ENCODE data around the gene DCTPP1.
"Not testable (repeated sequence)": the region's sequence is repeated elsewhere in the genome, so short reads cannot be mapped to it uniquely, and the experiment has no call there.

The DCTPP1 gene

GRCh38 chr16:30414159-30414558 is 15.7 kb downstream of the DCTPP1 start:
- DNase-seq (ENCODE audit: low spot score), result no peak

GRCh38 chr16:30413112-30413806 is 16.6 kb downstream of the DCTPP1 start:
- DNase-seq (ENCODE audit: low spot score), result no peak

DNA sequence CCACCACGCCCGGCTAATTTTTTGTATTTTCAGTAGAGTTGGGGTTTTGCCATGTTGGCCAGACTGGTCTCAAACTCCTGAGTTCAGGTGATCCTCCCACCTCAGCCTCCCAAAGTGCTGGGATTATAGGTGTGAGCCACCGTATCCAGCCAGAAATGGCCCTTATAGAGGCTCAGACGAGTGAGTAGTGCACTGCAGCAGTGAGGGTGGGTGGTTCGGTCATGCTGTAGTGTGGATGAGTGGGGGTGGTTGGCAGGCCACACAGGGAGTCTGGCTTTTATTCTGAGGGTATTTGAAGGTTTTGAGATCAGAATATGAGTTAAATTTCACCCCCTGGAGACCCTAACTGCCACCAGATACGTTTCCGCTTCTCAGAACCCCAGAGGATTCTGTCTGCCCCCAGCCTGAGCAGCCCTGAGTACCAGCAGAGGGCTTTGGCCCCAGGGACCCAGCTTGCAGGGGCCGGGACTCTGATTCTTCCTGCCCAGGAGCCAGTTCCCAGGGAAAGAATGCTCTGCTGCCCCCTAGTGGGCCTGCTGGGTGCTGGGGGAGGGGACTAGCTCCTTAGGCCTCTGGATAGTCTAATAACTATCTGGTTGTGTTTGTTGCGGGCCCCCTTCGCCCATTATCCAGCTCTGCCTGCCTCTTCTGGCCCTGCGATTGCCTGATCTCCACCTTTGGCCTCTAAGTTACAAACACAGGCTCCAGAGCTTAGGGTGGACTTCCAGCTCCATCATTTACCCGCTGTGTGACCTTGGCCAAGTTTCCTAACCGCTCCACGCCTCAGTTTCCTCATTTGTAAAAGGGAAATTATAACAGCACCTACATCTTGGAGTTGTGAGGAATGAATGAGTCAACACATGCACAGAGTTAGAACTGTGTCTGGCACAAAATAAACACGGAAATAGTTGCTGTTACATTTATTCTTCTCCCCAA is 20.4 kb downstream of the DCTPP1 start:
- peak; percentile 88 for DNase-seq (ENCODE audit: low spot score)

DNA sequence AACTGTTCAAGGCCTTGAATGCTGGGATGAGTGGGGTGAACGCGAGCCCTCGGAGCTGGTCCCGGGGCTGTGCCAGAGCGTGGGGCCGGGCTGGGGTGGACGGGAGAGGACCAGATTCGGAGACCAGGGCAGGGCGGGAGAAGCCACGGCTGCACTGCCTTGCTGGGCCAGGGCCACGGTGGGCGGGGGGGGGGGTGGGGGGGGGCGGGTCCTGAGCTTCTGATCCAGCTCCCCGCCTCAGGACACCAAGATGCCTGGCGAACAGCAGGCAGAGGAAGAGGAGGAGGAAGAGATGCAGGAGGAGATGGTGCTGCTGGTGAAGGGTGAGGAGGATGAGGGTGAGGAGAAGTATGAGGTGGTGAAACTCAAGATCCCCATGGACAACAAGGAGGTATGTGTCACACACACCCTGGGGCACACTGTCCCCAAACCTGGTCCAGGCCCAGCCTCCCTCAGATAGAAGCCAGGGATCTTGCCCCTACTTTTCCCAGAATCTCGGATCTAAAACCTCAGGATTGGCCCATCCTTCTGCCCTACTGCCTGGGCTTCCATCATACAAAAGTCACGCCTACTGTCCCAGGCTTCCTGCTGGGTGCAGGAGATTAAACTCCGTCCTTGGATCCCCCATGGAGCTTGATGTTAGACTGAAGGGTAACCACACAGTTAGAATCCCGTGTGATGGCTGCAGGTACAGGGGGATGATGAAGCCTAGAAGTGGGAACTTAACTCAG is 21.9 kb downstream of the DCTPP1 start:
- DNase-seq (ENCODE audit: low spot score), result peak; percentile 41

DNA sequence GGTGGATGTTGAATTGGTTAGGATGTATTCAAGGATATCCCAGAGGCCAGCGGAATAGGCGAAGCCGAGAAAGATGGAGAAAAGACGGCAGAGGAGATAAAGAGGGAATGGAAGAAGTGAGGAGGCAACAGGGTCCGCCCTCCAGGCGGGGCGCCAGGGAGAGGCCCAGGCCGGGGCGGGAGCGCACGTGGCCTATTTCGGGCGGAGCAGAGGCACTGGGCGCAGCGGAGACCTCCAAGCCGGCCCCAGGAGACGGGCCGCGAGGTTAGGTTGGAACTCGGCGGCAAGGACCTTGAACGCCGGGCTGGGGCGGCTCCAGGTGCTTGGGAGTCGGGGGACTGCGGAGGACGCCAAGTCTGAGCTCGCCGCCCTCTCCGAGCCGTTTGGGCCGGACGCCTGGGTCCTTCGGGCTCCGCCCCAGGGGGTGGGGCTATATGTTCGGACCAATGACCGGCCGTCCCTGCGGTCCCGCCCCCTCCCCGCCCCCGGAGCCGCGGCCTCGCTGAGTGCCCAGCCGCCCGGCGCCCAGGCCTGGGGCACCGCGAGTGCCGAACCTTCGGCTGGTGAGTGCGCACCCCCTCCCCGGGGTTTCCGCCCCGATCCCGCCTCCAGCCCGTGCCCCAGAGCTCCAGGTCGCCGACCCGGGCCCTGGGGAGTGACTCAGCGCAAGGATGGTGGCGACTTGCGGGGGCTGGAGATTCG is 22.6 kb downstream of the DCTPP1 start, which contains the start of gene ZNF771:
ZNF771 (plus strand) TSS at position 505 of the 702 bp plus-strand sequence. CDS start 448 bp downstream, outside the sequence.
- peak; percentile 88 for DNase-seq (ENCODE audit: low spot score)

- DNase-seq (ENCODE audit: low spot score), result no peak
Measured at GRCh38 chr16:30406795-30407101, 23.1 kb downstream of the DCTPP1 start.

- no peak for DNase-seq (ENCODE audit: low spot score)
Measured at GRCh38 chr16:30401768-30402425, 27.9 kb downstream of the DCTPP1 start.

GRCh38 chr16:30399435-30400186 is 30.2 kb downstream of the DCTPP1 start:
- no peak for DNase-seq (ENCODE audit: low spot score)

DNA sequence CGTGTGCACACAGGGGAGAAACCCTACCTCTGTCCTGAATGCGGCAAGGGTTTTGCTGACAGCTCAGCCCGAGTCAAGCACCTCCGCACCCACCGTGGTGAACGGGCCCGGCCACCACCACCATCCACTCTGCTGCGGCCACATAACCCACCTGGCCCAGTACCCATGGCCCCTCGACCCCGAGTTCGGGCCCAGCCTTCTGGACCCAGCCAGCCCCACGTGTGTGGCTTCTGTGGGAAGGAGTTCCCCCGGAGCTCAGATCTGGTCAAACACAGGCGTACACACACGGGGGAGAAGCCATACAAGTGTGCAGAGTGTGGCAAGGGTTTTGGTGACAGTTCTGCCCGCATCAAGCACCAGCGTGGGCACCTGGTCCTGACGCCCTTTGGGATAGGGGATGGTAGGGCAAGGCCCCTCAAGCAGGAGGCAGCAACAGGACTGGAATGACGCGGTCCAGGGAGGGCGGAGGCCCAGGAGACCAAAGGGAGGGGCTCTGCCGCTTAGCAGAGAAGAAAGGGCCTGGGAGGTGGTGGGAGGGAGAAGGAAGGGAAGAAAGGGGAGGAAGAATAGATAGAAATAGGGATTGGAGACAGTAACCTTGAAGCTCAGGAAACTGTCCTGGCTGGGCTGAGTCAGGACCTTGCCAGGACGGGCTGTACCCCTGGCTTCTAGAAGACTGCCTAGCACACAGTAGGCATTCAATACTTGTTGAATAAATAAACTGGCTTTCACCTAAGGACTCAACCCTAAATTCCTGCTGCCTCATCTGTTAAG is 31.0 kb downstream of the DCTPP1 start:
- no peak for DNase-seq (ENCODE audit: low spot score)

DNA sequence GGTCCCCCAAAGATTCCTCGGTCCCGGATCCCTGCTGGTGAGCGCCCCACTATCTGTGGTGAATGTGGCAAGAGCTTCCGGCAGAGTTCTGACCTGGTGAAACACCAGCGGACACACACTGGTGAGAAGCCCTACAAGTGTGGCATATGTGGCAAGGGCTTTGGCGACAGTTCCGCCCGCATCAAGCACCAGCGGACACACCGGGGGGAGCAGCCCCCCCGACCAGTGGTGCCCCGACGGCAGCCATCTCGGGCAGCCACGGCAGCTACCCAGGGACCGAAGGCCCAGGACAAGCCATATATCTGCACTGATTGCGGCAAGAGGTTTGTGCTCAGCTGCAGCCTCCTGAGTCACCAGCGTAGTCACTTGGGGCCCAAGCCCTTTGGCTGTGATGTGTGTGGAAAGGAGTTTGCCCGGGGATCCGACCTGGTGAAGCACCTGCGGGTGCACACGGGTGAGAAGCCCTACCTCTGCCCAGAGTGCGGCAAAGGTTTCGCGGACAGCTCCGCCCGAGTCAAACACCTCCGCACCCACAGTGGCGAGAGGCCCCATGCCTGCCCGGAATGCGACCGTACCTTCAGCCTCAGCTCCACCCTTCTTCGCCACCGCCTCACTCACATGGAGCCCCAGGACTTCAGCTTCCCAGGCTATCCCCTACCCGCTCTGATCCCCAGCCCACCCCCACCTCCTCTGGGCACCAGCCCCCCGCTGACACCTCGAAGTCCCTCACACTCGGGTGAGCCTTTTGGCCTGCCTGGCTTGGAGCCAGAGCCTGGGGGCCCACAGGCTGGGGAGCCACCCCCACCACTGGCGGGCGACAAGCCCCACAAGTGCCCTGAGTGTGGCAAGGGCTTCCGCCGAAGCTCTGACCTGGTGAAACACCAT is 31.8 kb downstream of the DCTPP1 start:
- no peak for DNase-seq (ENCODE audit: low spot score)

GRCh38 chr16:30397056-30397455 is 32.8 kb downstream of the DCTPP1 start:
- DNase-seq (ENCODE audit: low spot score), result no peak

GRCh38 chr16:30396627-30397026 is 33.2 kb downstream of the DCTPP1 start:
- DNase-seq (ENCODE audit: low spot score), result not testable (repeated sequence)

DNA sequence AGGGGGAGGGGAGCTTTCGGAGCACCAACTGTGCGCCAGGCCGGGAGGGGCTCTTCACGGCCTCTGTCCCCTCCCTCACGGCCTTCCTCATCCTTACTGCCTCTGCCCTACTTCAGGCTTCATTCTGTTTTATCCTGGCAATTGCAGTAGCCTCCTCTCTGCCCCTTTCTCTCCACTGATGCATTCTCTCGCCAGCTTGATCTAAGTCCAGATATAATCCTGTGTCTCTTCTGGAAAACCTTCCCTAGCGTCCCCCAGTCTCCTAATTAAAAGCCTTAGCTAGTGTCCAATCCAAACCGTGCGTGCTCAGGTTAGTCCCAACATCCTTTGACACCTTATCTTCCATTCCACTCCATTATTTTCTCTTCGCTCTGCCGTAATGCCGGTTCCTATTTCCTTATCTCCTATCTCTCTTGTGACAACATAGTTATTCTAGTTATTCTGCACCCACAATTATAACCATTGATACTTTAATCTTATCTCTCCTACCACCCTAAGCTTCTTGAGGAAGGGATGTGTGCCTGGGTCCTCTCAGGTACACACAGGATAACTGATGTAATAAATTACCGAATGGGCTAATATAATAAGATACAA is 33.7 kb downstream of the DCTPP1 start:
- DNase-seq (ENCODE audit: low spot score), result peak; percentile 59

DNA sequence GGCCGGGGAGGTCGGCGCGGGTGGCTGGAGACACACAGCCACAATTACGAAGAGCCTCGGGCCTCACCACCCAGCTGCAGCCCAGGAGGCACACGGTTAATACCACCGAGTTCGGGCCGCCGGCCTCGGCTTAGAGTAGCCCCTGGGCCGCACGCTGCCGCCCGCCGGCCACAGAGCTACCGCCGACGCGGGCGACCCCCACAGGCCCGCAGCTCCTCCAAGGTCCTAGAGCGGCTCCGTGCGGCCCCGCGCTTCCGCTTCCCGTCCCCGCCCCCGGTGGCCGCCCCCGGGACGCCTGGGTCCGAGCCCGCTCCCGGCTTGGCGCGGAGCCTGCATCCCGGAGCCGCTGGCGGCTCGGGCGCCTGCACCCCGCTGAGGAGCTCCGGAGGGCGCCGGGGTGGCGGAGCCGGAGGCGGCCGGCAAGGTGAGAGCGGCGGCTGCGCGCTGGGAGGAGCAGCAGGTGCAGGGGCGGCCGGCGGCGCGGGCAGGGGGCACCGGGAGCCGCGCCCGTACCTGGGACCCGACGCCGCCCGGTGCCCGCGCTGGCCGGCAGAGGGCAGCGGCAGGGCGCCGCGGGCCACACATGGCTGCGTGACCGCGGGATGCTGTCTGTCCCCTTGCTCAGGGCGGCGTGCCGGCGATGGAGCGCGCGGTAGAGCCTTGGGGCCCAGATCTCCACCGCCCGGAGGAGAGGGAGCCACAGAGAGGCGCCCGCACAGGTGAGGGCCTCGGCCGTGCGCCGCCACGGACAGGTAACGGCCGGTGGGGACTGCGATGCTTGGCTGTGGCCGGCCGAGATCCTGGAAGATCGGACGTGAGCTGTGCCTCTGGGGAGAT is 34.5 kb downstream of the DCTPP1 start, which contains the start of gene ZNF48:
ZNF48 (plus strand) TSS at position 266 of the 837 bp plus-strand sequence; CDS start at position 641, 375 bp downstream.
- peak; percentile 94 for DNase-seq (ENCODE audit: low spot score)

DNA sequence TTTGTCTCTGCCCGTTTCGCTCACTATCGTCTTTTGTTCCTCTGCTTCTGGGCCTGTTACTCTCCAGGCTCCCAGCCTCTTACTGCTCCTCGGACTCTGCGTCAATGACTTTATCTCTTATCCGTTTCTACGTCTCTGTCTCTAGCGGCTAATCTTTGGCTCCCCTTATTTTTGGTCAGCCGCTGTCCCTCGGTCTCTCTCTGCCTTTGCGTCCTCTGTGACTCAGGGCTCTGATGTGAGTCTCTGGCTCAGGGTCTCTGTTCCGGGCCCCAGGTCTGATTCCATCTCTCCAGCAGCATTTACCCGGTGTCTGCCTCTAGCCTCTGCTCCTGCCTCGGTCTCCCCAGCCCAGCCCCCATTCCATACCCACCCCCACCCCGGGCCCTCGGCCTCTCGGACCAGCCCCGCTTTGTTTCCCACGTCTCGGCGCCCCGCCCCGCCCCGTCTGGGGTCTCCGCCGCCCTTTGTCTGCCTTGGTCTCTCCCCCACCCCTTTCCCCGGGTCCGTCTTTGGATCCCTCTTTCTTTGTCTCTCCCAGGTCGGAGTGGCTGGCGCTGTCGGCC is 35.2 kb downstream of the DCTPP1 start:
- peak; percentile 71 for DNase-seq (ENCODE audit: low spot score)

GRCh38 chr16:30383521-30383920 is 46.3 kb downstream of the DCTPP1 start:
- peak; percentile 1 for DNase-seq (ENCODE audit: low spot score)
